Testis (tissue), 3 donors: ENCODE measurements around the gene HDAC8. TPM values are rescaled to one million over a fixed set of nuclear protein-coding genes. Genes with fewer than 3 reads are reported as not detected.
"Not testable (repeated sequence)": the region's sequence is repeated elsewhere in the genome, so short reads cannot be mapped to it uniquely, and the experiment has no call there.

Source experiments
- DNase-seq: peaks from one replicate; pipeline ENCODE4 v3.0.0-alpha.2; 2019
- H3K27ac ChIP-seq, 2 donors: fragments of 200-600 bp; sonication (generic); one replicate each; pipeline ENCODE4 v1.5.1; 2019
- H3K27me3 ChIP-seq: fragments of 200-600 bp; sonication (generic); one replicate; pipeline ENCODE4 v1.5.1; 2019
- H3K36me3 ChIP-seq: fragments of 200-600 bp; sonication (generic); one replicate; pipeline ENCODE4 v1.5.1; 2017; ENCODE audit warnings: low read depth; ENCODE audit errors: missing control alignments
- H3K4me1 ChIP-seq: fragments of 200-600 bp; sonication (generic); one replicate; pipeline ENCODE4 v1.5.1; 2019
- H3K4me3 ChIP-seq, 2 donors: fragments of 200-600 bp; sonication (generic); one replicate each; pipeline ENCODE4 v1.5.1; 2017 to 2019
- H3K9me3 ChIP-seq: fragments of 200-600 bp; sonication (generic); one replicate; pipeline ENCODE4 v1.5.1; 2017
- POLR2A ChIP-seq: fragments of 450-650 bp; IDR thresholded peaks from one replicate; pipeline ENCODE4 v1.6.1; 2017; ENCODE audit warnings: antibody characterized with exemption, mild to moderate bottlenecking, moderate library complexity
- WGBS, 2 donors: methylation state at CpG; one replicate each; pipeline ENCODE4 v1.1.5; 2018; 5-methylcytosine and 5-hydroxymethylcytosine counted together
- intact Hi-C: fragments of 100-400 bp; cut with DNase I; formaldehyde crosslinking; loops from one replicate; pipeline ENCODE4 v1.15.1; 2023; ENCODE audit warnings: low total_unique reads
- polyA plus RNA-seq: library from polyadenylated mRNA; stranded (reverse); fragments of 350-450 nt; fragmentation: Illumina TruSeq; extraction: RNeasy Lipid Tissue Mini Kit (QIAGEN cat#74804); gene quantifications from one replicate; pipeline ENCODE4 v1.2.3, GENCODE V29; 2014; ENCODE audit warnings: low read depth, low replicate concordance; ENCODE audit not compliant: insufficient read depth
- total RNA-seq, 2 donors: library from RNA; depleted of rRNA; stranded (reverse); fragments of >200 nt; gene quantifications; one replicate each; pipeline ENCODE4 v1.2.3, GENCODE V29; 2016
- TF ChIP-seq, protein P1 (sequence below), 3 experiments: fragments of 450-650 bp in 2 of 3; fragments of 200-600 bp in 1 of 3; sonication (generic) in 1 of 3; IDR thresholded peaks; one replicate each; pipeline ENCODE4 v1.5.1; 2016 to 2019; ENCODE audit warnings: antibody characterized with exemption in 3 of 3, mild to moderate bottlenecking in 2 of 3, moderate library complexity in 1 of 3

Gene HDAC8
- total and polyA plus RNA-seq, 3 donors from 2014 or later: 8.3 to 30.3 (median 25.2) TPM

DNA sequence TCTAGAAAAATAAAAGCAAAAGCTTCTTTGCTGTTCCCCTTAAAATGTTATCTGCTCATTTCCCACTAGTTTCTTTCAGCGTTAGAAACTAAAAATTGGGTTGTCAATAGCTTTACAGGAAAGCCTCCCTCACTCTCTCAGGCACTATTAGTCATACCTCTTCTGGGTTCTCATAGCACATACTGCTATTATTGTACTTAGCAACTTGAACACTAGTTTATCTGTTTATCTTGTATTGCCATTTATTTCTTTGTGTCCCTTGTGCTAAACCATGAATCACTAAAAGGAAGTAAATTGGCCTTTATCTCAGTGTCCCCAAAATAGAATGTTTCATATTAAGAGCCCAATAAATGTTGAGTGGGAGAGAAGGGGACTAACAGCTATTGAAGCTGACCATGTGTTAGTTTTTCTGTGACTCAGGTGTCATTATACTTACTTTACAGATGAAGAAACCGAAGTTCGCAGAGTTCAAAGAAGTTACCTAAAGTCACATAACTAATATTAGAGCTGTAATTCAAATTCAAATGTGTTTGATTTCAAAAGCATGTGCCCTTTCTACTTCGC, 142.2 kb downstream of the HDAC8 start:
- intact Hi-C loops: no loop called here
- Histone ChIP-seq H3K4me1 (no peaks in the 10 kb centered on the region), H3K9me3 (no peaks in the 10 kb centered on the region), H3K4me3 (no peak overlapping the region), H3K27me3 (no peaks in the 10 kb centered on the region), H3K36me3 (no peaks in the 10 kb centered on the region), H3K27ac (no peak overlapping the region)
- no peak for TF ChIP-seq POLR2A
- TF ChIP-seq, protein P1, sequence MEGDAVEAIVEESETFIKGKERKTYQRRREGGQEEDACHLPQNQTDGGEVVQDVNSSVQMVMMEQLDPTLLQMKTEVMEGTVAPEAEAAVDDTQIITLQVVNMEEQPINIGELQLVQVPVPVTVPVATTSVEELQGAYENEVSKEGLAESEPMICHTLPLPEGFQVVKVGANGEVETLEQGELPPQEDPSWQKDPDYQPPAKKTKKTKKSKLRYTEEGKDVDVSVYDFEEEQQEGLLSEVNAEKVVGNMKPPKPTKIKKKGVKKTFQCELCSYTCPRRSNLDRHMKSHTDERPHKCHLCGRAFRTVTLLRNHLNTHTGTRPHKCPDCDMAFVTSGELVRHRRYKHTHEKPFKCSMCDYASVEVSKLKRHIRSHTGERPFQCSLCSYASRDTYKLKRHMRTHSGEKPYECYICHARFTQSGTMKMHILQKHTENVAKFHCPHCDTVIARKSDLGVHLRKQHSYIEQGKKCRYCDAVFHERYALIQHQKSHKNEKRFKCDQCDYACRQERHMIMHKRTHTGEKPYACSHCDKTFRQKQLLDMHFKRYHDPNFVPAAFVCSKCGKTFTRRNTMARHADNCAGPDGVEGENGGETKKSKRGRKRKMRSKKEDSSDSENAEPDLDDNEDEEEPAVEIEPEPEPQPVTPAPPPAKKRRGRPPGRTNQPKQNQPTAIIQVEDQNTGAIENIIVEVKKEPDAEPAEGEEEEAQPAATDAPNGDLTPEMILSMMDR (IDR thresholded peaks at IDR 0.05): no peak
- 76 to 90% methylated on average over 4 of the region's 4 CpGs for WGBS, 2 donors
- DNase-seq: no peak

DNA sequence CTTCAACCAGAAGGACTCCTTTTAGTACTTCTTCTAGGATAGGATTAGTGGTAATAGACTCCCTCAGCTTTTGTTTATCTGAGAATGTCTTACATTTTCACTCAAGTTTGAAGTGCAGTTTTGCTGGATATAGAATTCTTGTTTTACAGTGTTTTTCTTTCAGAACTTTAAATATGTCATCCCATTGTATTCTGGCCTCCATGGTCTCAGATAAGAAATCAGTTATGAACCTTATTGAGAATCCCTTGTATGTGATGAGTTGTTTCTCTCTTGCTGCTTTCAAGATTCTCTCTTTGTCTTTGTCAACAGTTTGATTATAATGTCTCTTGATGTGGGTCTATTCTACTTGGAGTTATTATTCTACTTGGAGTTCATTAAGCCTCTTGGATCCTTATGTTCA, 150.8 kb downstream of the HDAC8 start:
- TF ChIP-seq, protein P1 (IDR thresholded peaks at IDR 0.05): no peak
- H3K36me3 ChIP-seq: no peaks in the 10 kb centered on the region
- no peak overlapping the region for H3K27ac ChIP-seq
- H3K9me3 ChIP-seq: no peaks in the 10 kb centered on the region
- H3K27me3 ChIP-seq: no peaks in the 10 kb centered on the region
- intact Hi-C loops: no loop called here
- no peaks in the 10 kb centered on the region for H3K4me1 ChIP-seq
- no peak for DNase-seq
- no peak overlapping the region for H3K4me3 ChIP-seq

DNA sequence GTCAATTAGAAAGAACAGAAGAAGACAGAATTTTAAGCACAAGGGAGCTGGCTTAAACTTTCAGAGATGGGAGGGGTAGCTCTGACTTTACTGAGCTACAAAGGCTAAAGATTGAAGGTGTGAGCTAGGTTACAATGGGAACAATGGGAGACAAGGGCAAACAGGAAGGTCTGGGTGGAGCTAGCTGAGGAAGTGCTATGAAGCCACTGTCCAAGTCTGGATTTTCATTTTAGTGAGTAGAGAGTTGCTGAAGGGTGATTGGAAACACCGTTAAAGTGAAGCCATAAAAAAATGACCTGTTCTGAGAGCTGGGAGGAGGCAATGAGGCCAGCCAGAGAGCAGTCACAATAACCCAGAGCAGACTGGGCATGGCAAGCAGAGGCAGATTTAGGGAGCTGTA, 162.7 kb downstream of the HDAC8 start:
- no peak for TF ChIP-seq POLR2A
- TF ChIP-seq, protein P1 (IDR thresholded peaks at IDR 0.05): no peak
- no peaks in the 10 kb centered on the region for H3K4me1 ChIP-seq
- DNase-seq: no peak
- intact Hi-C loops: no loop called here
- H3K27ac ChIP-seq: no peak overlapping the region
- H3K9me3 ChIP-seq: no peaks in the 10 kb centered on the region
- no peaks in the 10 kb centered on the region for H3K36me3 ChIP-seq
- no peaks in the 10 kb centered on the region for H3K27me3 ChIP-seq
- H3K4me3 ChIP-seq: no peak overlapping the region
- 73 to 78% methylated on average over 1 of the region's 1 CpG for WGBS, 2 donors

DNA sequence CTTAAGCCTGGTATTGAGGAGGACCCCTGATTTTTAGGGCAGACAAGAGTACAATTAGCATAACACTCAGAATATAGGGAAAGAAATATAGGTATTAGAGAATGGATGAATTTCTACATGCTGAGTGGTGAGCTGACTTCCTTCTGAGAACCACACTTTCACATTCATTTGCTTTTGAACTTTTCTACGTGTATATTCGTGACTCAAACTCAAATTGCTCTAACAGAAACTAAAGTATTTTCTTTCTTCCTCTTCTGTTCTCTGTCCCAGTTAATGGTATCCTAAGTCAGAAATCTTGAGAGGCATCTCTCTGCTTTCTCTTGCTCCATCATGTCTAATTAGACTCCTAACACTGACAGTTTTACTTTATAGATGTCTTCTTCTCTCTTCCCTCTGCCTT, 163.8 kb downstream of the HDAC8 start:
- TF ChIP-seq, protein P1 (IDR thresholded peaks at IDR 0.05): no peak
- TF ChIP-seq POLR2A: no peak
- Histone ChIP-seq H3K27me3 (no peaks in the 10 kb centered on the region), H3K36me3 (no peaks in the 10 kb centered on the region), H3K9me3 (no peaks in the 10 kb centered on the region), H3K27ac (no peak overlapping the region), H3K4me1 (no peaks in the 10 kb centered on the region), H3K4me3 (no peak overlapping the region)
- DNase-seq: no peak
- 100% methylated on average over 2 of the region's 2 CpGs; no CpG with 5 or more reads in 1 of the 2 donors for WGBS, 2 donors
- intact Hi-C loops: no loop called here

DNA sequence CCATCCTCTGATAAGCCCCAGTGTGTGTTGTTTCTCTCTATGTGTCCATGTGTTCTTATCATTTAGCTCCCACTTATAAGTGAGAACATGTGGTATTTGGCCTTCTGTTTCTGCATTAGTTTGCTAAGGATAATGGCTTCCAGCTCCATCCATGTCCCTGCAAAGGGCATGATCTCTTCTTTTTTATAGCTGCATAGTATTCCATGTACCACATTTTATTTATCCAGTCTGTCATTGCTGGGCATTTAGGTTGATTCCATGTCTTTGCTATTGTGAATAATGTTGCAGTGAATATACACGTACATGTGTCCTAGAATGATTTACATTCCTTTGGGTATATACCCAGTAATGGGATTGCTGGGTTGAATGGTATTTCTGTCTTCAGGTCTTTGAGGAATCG, 167.5 kb downstream of the HDAC8 start:
- H3K4me1 ChIP-seq, intact Hi-C loops: not testable (repeated sequence)

More for the DNA sequence above, 167.5 kb downstream of the HDAC8 start:
- 87 to 89% methylated on average over 2 of the region's 2 CpGs for WGBS, 2 donors
- not testable (repeated sequence) for H3K9me3 ChIP-seq, H3K36me3 ChIP-seq, DNase-seq, H3K27me3 ChIP-seq, H3K4me3 ChIP-seq, H3K27ac ChIP-seq
